CD4-positive, alpha-beta memory T cell (primary cell): Measurements from ENCODE around the gene RHEBL1. TPM values are rescaled to one million over a fixed set of nuclear protein-coding genes. Genes with fewer than 3 reads are reported as not detected.

Source experiments
- CTCF ChIA-PET: fragments of 350-600 bp; sonication (Branson Sonifier 250); formaldehyde crosslinking; loops from one replicate; lab custom pipeline; 2021; ENCODE audit warnings: inconsistent platforms; ENCODE audit not compliant: partially characterized antibody; lab: Charles Lee
- POLR2A ChIA-PET: fragments of 350-600 bp; sonication (Branson Sonifier 250); formaldehyde crosslinking; loops from one replicate; lab custom pipeline; 2021; ENCODE audit not compliant: partially characterized antibody; lab: Charles Lee
- DNase-seq, 5 donors: peaks; one replicate each; pipeline versions ENCODE4 v3.0.0 to v3.0.0-alpha.2; 2020 to 2022; ENCODE audit warnings: mixed read lengths in 1 of 5
- H3K27ac ChIP-seq: one replicate; pipeline ENCODE4 v1.7.0; 2013; ENCODE audit warnings: low read depth, low read length
- H3K27me3 ChIP-seq: 2 replicates; pipeline ENCODE4 v1.7.0; 2013; ENCODE audit warnings: mild to moderate bottlenecking, low read length, moderate library complexity; ENCODE audit not compliant: insufficient read depth
- H3K36me3 ChIP-seq: 2 replicates; pipeline ENCODE4 v1.7.0; 2013; ENCODE audit warnings: mild to moderate bottlenecking, low read length, moderate library complexity; ENCODE audit not compliant: insufficient read depth
- H3K4me1 ChIP-seq: 2 replicates; pipeline ENCODE4 v1.7.0; 2013; ENCODE audit warnings: mild to moderate bottlenecking, low read length, moderate library complexity; ENCODE audit not compliant: insufficient read depth
- H3K4me3 ChIP-seq, 2 donors: one replicate each; pipeline ENCODE4 v1.7.0; 2013; ENCODE audit warnings: low read length in 2 of 2, mild to moderate bottlenecking in 1 of 2
- H3K9me3 ChIP-seq, 2 donors: one replicate each; pipeline ENCODE4 v1.7.0; 2013; ENCODE audit warnings: low read length in 2 of 2, control low read depth in 1 of 2; ENCODE audit not compliant: control insufficient read depth in 1 of 2
- H3K27ac Mint-ChIP-seq, 7 donors: one replicate each; pipeline ENCODE4 v1.8.0; 2020 to 2021; ENCODE audit warnings: mixed read lengths in 7 of 7, mild to moderate bottlenecking in 6 of 7, inconsistent platforms in 3 of 7, moderate library complexity in 3 of 7
- H3K27me3 Mint-ChIP-seq, 2 donors: one replicate each; pipeline ENCODE4 v1.8.0; 2020 to 2021; ENCODE audit warnings: mixed read lengths in 2 of 2
- H3K36me3 Mint-ChIP-seq, 2 donors: one replicate each; pipeline ENCODE4 v1.8.0; 2020 to 2021; ENCODE audit warnings: mixed read lengths in 2 of 2, inconsistent platforms in 1 of 2, mild to moderate bottlenecking in 1 of 2
- H3K4me1 Mint-ChIP-seq, 4 donors: one replicate each; pipeline ENCODE4 v1.8.0; 2020 to 2021; ENCODE audit warnings: mixed read lengths in 4 of 4, mild to moderate bottlenecking in 1 of 4
- H3K4me3 Mint-ChIP-seq, 8 donors: one replicate each; pipeline ENCODE4 v1.8.0; 2020 to 2021; ENCODE audit warnings: mixed read lengths in 8 of 8, mild to moderate bottlenecking in 7 of 8, moderate library complexity in 6 of 8, inconsistent platforms in 3 of 8
- H3K9me3 Mint-ChIP-seq, 8 donors: one replicate each; pipeline ENCODE4 v1.8.0; 2020 to 2021; ENCODE audit warnings: mixed read lengths in 8 of 8, mild to moderate bottlenecking in 5 of 8, inconsistent platforms in 3 of 8, moderate library complexity in 1 of 8
- intact Hi-C: fragments of 100-400 bp; cut with micrococcal nuclease; formaldehyde crosslinking; loops from one replicate; pipeline ENCODE4 v1.15.1; 2023
- polyA plus RNA-seq, 2 donors: library from polyadenylated mRNA; unstranded; fragments of 300-500 nt; fragmentation: Illumina TruSeq; gene quantifications; one replicate each; pipeline ENCODE4 v1.2.3, GENCODE V29; 2021
- total RNA-seq, 2 experiments: library from RNA; stranded (reverse); gene quantifications; one replicate each; pipeline ENCODE4 v1.2.3, GENCODE V29; 2021

Gene RHEBL1
- total and polyA plus RNA-seq, 4 experiments from 2014 or later, result 2.7 to 10.5 (median 6.0) TPM

DNA sequence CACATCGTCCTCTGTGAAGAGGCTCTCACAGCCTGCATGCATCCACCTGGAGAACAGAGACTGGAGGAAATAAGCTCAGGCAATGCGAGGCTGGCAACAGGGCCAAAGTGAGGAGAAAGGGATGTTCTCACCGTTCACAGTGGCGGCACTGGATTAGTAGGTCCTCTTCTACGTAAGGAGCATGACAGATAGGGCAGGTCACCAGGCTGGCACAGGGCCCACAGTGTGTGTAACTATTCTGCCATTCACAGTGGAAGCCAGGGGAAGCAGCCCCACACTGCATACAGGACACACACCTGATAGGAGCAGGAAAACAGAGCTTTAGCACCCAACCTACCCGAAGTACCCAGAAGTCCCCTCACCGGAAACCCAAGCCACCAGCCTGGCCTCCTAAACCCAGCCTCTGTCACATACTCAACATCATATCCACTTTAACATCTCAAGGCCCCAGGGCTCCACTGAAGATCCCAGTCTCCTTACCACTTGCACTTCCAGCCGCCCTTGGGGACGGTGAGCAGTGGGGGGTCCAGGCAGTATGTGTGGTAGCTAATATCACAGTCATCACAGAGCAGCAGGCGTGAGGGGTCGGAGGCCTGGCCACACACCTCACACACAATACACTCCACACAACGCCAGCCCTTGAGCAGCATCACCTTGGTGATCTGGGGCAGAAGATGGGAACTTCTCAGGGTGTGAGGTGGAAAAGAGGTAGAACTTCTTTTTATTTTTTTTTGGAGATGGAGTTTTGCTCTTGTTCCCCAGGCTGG lies 23.5 kb downstream of the RHEBL1 start:
- Histone ChIP-seq H3K4me3 (no peak overlapping the region), H3K36me3 (peaks cover 93% of the 10 kb centered on the region), H3K27me3 (no peaks in the 10 kb centered on the region), H3K4me1 (no peaks in the 10 kb centered on the region), H3K9me3 (no peaks in the 10 kb centered on the region), H3K27ac (no peak overlapping the region)
- H3K4me1 Mint-ChIP-seq, result peaks cover 3 to 18% (median 6%) of the 10 kb centered on the region in 4 donors
- intact Hi-C loops, result no loop called here
- H3K27ac Mint-ChIP-seq, result peak overlapping the region in 1 of 7 donors; percentile 57
- H3K9me3 Mint-ChIP-seq, result no peaks in the 10 kb centered on the region
- CTCF ChIA-PET, result interaction anchor here (1.0 kb wide), 2 partner anchors 17 to 54 kb away, joined by 3 read pairs; no protein-coding TSS in a partner anchor
- POLR2A ChIA-PET, result interaction anchor here (0.6 to 1.0 kb wide), 3 partner anchors 28 to 53 kb away, joined by 3 to 4 read pairs (median 4); no protein-coding TSS in a partner anchor
- H3K4me3 Mint-ChIP-seq, result no peak overlapping the region
- peaks cover 52 to 91% of the 10 kb centered on the region in 2 donors for H3K36me3 Mint-ChIP-seq
- DNase-seq, result no peak
- H3K27me3 Mint-ChIP-seq, result no peaks in the 10 kb centered on the region

DNA sequence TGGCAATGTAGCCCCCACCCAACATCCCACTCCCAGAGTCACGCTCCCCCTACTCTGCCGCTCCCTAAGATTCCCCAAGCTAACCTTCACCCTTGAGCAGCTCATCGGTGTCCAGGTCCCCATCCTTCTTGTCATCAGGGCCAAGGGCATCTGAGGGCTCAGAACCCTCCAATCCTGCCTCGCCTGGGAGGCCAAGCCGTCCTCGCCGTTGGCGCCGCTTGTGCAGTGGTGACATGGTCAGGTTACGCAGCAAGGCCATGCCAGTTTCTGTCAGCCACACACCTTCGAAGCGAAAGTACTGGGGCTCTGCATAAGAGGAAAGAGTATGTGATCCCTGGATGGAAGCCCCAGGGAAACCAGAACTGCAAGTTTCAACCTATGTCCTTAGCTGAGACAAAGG lies 25.1 kb downstream of the RHEBL1 start:
- no peaks in the 10 kb centered on the region for H3K27me3 ChIP-seq
- Mint-ChIP-seq H3K27me3 (no peaks in the 10 kb centered on the region), H3K4me1 (peaks cover 3 to 10% (median 4%) of the 10 kb centered on the region in 4 donors), H3K36me3 (peaks cover 47 to 90% of the 10 kb centered on the region in 2 donors), H3K9me3 (no peaks in the 10 kb centered on the region), H3K27ac (peak overlapping the region in 3 of 7 donors; percentile 37 to 92 (median 61)), H3K4me3 (no peak overlapping the region)
- intact Hi-C loops, result no loop called here
- no peak overlapping the region for H3K4me3 ChIP-seq
- no peak overlapping the region for H3K27ac ChIP-seq
- no peak for DNase-seq
- ChIA-PET CTCF (interaction anchor here (0.6 to 3.0 kb wide), 20 partner anchors 11 to 105 kb away, joined by 3 to 17 read pairs (median 4); partner anchors contain the start of genes DDN and WNT1), POLR2A (interaction anchor here (0.8 kb wide), 1 partner anchor 191 kb away, joined by 3 read pairs; no protein-coding TSS in a partner anchor)
- H3K36me3 ChIP-seq, result peaks cover 88% of the 10 kb centered on the region
- H3K4me1 ChIP-seq, result no peaks in the 10 kb centered on the region
- no peaks in the 10 kb centered on the region for H3K9me3 ChIP-seq

DNA sequence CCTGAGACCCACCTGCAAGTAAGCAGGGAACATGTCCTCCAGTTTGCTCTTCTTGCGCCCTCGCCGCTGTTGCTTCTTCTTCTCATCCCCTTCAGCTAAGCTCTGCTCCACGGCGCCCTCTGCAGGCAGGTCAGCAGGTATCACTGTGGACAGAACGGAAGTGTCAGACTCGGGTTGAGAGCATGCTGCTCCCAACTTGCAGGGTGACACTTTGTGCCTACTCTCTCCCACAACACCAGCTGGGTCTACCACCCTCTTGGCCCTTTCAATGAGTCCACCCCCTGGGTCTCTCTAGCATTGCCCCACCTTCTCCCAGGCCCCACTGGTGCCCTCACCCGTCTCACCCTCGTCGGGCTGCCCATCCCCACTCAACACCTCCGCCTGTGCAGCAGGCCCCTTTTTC lies 25.9 kb downstream of the RHEBL1 start:
- Mint-ChIP-seq H3K27ac (peak overlapping the region; percentile 24 to 88 (median 75)), H3K27me3 (no peaks in the 10 kb centered on the region), H3K36me3 (peaks cover 47 to 86% of the 10 kb centered on the region in 2 donors), H3K4me3 (no peak overlapping the region), H3K9me3 (no peaks in the 10 kb centered on the region), H3K4me1 (peaks cover 3 to 10% (median 4%) of the 10 kb centered on the region in 4 donors)
- DNase-seq, result peak; percentile 74 to 84 (median 77)
- H3K9me3 ChIP-seq, result no peaks in the 10 kb centered on the region
- H3K36me3 ChIP-seq, result peaks cover 88% of the 10 kb centered on the region
- CTCF ChIA-PET, result interaction anchor here (0.6 to 3.0 kb wide), 32 partner anchors 10 to 288 kb away, joined by 3 to 17 read pairs (median 4); partner anchors contain the start of genes DDN and WNT1
- H3K27ac ChIP-seq, result no peak overlapping the region
- H3K4me3 ChIP-seq, result no peak overlapping the region
- intact Hi-C loops, result no loop called here
- H3K27me3 ChIP-seq, result no peaks in the 10 kb centered on the region
- H3K4me1 ChIP-seq, result no peaks in the 10 kb centered on the region
- POLR2A ChIA-PET, result interaction anchor here (0.7 to 1.1 kb wide), 4 partner anchors 12 to 191 kb away, joined by 3 read pairs; no protein-coding TSS in a partner anchor

DNA sequence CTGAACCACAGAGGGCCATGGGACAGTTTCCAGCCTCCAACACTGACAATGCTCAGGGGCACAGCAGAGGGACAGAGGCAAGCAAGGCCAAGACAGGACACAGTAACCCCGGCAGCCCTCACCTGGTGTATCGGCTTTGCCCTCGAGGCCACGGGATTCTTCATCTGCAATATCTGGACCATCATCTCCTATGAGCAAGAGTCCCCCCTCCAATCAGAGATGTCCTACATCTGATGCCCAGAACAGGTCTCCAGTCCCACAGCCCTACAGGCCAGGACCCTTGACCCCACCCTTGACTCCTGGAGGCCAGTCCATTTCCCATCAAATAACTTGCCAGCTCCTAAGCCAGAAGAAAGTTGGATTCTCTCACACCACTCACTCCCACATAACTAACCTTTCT lies 26.5 kb downstream of the RHEBL1 start:
- intact Hi-C loops, result no loop called here
- Histone ChIP-seq H3K4me1 (no peaks in the 10 kb centered on the region), H3K27me3 (no peaks in the 10 kb centered on the region), H3K4me3 (no peak overlapping the region), H3K36me3 (peaks cover 88% of the 10 kb centered on the region), H3K9me3 (no peaks in the 10 kb centered on the region), H3K27ac (no peak overlapping the region)
- Mint-ChIP-seq H3K4me3 (no peak overlapping the region), H3K27me3 (no peaks in the 10 kb centered on the region), H3K9me3 (no peaks in the 10 kb centered on the region), H3K36me3 (peaks cover 43 to 86% of the 10 kb centered on the region in 2 donors), H3K4me1 (peaks cover 3 to 10% (median 4%) of the 10 kb centered on the region in 4 donors), H3K27ac (peak overlapping the region; percentile 24 to 85 (median 74))
- POLR2A ChIA-PET, result interaction anchor here (0.7 to 1.4 kb wide), 4 partner anchors 11 to 47 kb away, joined by 3 read pairs; no protein-coding TSS in a partner anchor
- DNase-seq, result no peak
- CTCF ChIA-PET, result interaction anchor here (0.6 to 3.0 kb wide), 29 partner anchors 9 to 288 kb away, joined by 3 to 17 read pairs (median 4); partner anchors contain the start of genes DDN and WNT1

DNA sequence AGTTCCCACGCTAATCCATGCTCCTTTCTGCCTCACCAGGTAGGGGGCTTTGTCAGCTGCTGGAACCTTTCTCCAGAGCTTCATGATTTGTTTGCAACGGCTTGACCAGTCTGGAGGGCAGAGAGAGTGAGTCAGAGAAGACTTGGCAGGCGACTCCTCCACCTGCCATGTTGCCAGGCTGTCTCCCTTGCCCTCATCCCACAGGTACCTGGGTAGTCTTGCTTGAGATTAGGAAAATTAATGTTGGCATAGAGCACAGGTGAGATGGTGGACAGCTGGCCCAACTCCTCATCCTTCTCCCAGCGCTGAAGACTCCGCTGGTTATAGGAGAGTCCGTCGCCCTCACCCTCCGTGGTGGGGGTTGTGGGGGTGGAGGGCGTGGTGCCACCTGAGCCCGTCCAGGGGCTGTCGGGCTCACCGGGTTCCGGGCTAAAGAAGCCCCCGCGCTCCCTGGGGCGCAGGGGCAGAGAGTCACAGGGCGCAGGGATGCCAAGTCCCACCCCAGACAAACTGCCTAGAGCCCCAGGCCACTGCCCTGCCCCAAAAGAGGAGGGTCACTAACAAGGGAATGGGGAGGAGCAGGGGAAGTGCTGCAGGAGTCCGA lies 27.8 kb downstream of the RHEBL1 start:
- CTCF ChIA-PET, result interaction anchor here (0.7 to 0.8 kb wide), 2 partner anchors 45 to 50 kb away, joined by 3 to 4 read pairs; no protein-coding TSS in a partner anchor
- Histone ChIP-seq H3K36me3 (peaks cover 87% of the 10 kb centered on the region), H3K9me3 (no peaks in the 10 kb centered on the region), H3K4me1 (no peaks in the 10 kb centered on the region), H3K27ac (no peak overlapping the region), H3K4me3 (no peak overlapping the region), H3K27me3 (no peaks in the 10 kb centered on the region)
- H3K9me3 Mint-ChIP-seq, result no peaks in the 10 kb centered on the region
- no peak for DNase-seq
- peaks cover 36 to 83% of the 10 kb centered on the region in 2 donors for H3K36me3 Mint-ChIP-seq
- H3K4me1 Mint-ChIP-seq, result peaks cover 3 to 10% (median 4%) of the 10 kb centered on the region in 4 donors
- peak overlapping the region in 1 of 7 donors; percentile 76 for H3K27ac Mint-ChIP-seq
- POLR2A ChIA-PET, result interaction anchor here (1.4 kb wide), 1 partner anchor 22 kb away, joined by 3 read pairs; no protein-coding TSS in a partner anchor
- H3K4me3 Mint-ChIP-seq, result no peak overlapping the region
- H3K27me3 Mint-ChIP-seq, result no peaks in the 10 kb centered on the region
- intact Hi-C loops, result no loop called here

DNA sequence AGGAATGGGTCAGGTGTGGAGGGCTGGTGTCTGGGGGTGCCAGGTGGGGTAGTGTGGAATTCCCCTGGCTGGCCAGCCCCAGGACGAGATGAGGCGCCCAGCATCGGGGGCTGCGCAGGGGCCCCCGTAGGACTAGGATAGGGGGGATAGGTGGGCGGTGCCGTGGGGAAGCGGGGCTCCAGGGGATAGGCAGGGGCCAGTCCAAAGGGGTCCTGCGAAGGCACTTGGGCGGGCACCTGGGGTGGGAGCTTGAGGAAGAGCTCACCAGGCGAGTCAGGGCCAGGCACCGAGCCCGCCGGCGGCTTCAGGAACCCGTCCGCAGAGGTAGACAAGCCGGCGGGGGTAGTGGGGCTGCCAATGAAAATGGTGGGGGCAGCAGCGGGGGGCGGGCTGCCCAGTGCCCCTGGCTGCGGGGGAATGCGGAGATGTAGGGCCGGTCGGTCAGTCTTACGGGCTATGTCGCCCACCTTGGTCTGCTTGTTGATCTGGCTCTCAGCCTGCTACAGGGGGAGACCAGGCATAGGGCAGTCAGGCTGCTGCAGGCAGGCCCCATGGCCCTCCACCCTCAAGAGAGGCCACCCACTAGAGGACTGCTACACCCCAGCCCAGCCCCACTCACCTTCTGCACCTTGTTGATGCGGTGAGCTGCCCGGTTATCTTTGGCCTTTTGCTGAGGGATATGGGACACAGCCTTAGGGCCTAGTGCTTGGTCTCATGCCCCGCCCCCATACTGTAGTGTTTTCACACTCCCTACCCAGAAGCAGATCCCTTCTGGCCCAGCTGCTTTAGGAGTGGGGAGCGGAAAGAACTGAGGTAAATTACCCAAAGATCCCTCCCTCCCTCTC lies 28.5 kb downstream of the RHEBL1 start:
- Histone ChIP-seq H3K27me3 (no peaks in the 10 kb centered on the region), H3K36me3 (peaks cover 89% of the 10 kb centered on the region), H3K27ac (no peak overlapping the region), H3K9me3 (no peaks in the 10 kb centered on the region), H3K4me3 (no peak overlapping the region), H3K4me1 (no peaks in the 10 kb centered on the region)
- no peak overlapping the region for H3K4me3 Mint-ChIP-seq
- H3K4me1 Mint-ChIP-seq, result peaks cover 3 to 10% (median 5%) of the 10 kb centered on the region in 4 donors
- no peaks in the 10 kb centered on the region for H3K27me3 Mint-ChIP-seq
- H3K27ac Mint-ChIP-seq, result peak overlapping the region in 3 of 7 donors; percentile 13 to 48 (median 47)
- peaks cover 31 to 81% of the 10 kb centered on the region in 2 donors for H3K36me3 Mint-ChIP-seq
- no peaks in the 10 kb centered on the region for H3K9me3 Mint-ChIP-seq
- DNase-seq, result no peak
- intact Hi-C loops, result no loop called here
- ChIA-PET POLR2A (no interaction called here), CTCF (interaction anchor here (0.7 to 1.2 kb wide), 3 partner anchors 22 to 51 kb away, joined by 3 to 5 read pairs (median 4); no protein-coding TSS in a partner anchor)
